ENCODE data around the gene TSPAN16.

Gene TSPAN16

GRCh38 chr19:11267316-11268085 lies 28.5 kb upstream of the TSPAN16 start:
- Histone ChIP-seq H3K4me3 (ENCODE audit: low read length) (no peak overlapping the region), H3K27ac (ENCODE audit: low read depth, low read length) (no peak overlapping the region), H3K9me2 (replicated peaks; ENCODE audit: control insufficient read depth, low read length) (no peaks in the 10 kb centered on the region), H3F3A (ENCODE audit: control insufficient read depth, insufficient read depth) (peaks cover 5% of the 10 kb centered on the region; the same call in 1 of the 2 replicates), H4K20me1 (ENCODE audit: control insufficient read depth, insufficient read depth, low read depth, low read length) (no peaks in the 10 kb centered on the region), H3K4me1 (ENCODE audit: control insufficient read depth, low read length) (peaks cover 46% of the 10 kb centered on the region), H3K36me3 (ENCODE audit: control insufficient read depth, low read length) (no peaks in the 10 kb centered on the region), H3K79me2 (ENCODE audit: control insufficient read depth, low read length) (no peaks in the 10 kb centered on the region), H3K4me2 (ENCODE audit: low read length) (no peak overlapping the region), H3K27me3 (ENCODE audit: control insufficient read depth, low read length) (no peaks in the 10 kb centered on the region), H3K9me3 (ENCODE audit: control insufficient read depth, insufficient read depth, low read length) (no peaks in the 10 kb centered on the region)
- TF ChIP-seq CTCF (IDR thresholded peaks at IDR 0.05; ENCODE audit: low read depth, low read length, poor library complexity, severe bottlenecking) (no peak), EZH2phosphoT487 (IDR thresholded peaks at IDR 0.05; ENCODE audit: borderline replicate concordance, low read length) (no peak)

- Histone ChIP-seq H3K4me2 (ENCODE audit: low read length) (peak overlapping the region; percentile 38), H3K27ac (ENCODE audit: low read depth, low read length) (no peak overlapping the region)
These were observed 27.1 kb upstream of the TSPAN16 start for GRCh38 chr19:11268783-11269267.

GRCh38 chr19:11269408-11269807 lies 26.6 kb upstream of the TSPAN16 start:
- Histone ChIP-seq H3K9me2 (replicated peaks; ENCODE audit: control insufficient read depth, low read length) (no peaks in the 10 kb centered on the region), H3K79me2 (ENCODE audit: control insufficient read depth, low read length) (no peaks in the 10 kb centered on the region), H3K36me3 (ENCODE audit: control insufficient read depth, low read length) (no peaks in the 10 kb centered on the region), H3K27ac (ENCODE audit: low read depth, low read length) (0 out of 2 replicates have a peak overlapping the region, but pooled peaks have one; percentile 20), H3K4me3 (ENCODE audit: low read length) (no peak overlapping the region), H3K4me1 (ENCODE audit: control insufficient read depth, low read length) (peaks cover 27% of the 10 kb centered on the region), H3K9me3 (ENCODE audit: control insufficient read depth, insufficient read depth, low read length) (no peaks in the 10 kb centered on the region), H3K4me2 (ENCODE audit: low read length) (peak overlapping the region; percentile 38), H4K20me1 (ENCODE audit: control insufficient read depth, insufficient read depth, low read depth, low read length) (no peaks in the 10 kb centered on the region), H3K27me3 (ENCODE audit: control insufficient read depth, low read length) (no peaks in the 10 kb centered on the region), H3F3A (ENCODE audit: control insufficient read depth, insufficient read depth) (peaks cover 5% of the 10 kb centered on the region; the same call in 1 of the 2 replicates)
- TF ChIP-seq EZH2phosphoT487 (IDR thresholded peaks at IDR 0.05; ENCODE audit: borderline replicate concordance, low read length): no peak
- TF ChIP-seq CTCF (IDR thresholded peaks at IDR 0.05; ENCODE audit: low read depth, low read length, poor library complexity, severe bottlenecking): no peak

More at GRCh38 chr19:11268783-11269267, 27.1 kb upstream of the TSPAN16 start:
- TF ChIP-seq EZH2phosphoT487 (IDR thresholded peaks at IDR 0.05; ENCODE audit: borderline replicate concordance, low read length) (no peak), CTCF (IDR thresholded peaks at IDR 0.05; ENCODE audit: low read depth, low read length, poor library complexity, severe bottlenecking) (no peak)
- H3K9me2 ChIP-seq (replicated peaks; ENCODE audit: control insufficient read depth, low read length): no peaks in the 10 kb centered on the region
- no peaks in the 10 kb centered on the region for H3K36me3 ChIP-seq (ENCODE audit: control insufficient read depth, low read length)
- H3K79me2 ChIP-seq (ENCODE audit: control insufficient read depth, low read length): no peaks in the 10 kb centered on the region
- H3F3A ChIP-seq (ENCODE audit: control insufficient read depth, insufficient read depth): peaks cover 5% of the 10 kb centered on the region; the same call in 1 of the 2 replicates
- H3K4me1 ChIP-seq (ENCODE audit: control insufficient read depth, low read length): peaks cover 33% of the 10 kb centered on the region
- no peaks in the 10 kb centered on the region for H4K20me1 ChIP-seq (ENCODE audit: control insufficient read depth, insufficient read depth, low read depth, low read length)
- H3K9me3 ChIP-seq (ENCODE audit: control insufficient read depth, insufficient read depth, low read length): no peaks in the 10 kb centered on the region
- no peak overlapping the region for H3K4me3 ChIP-seq (ENCODE audit: low read length)
- H3K27me3 ChIP-seq (ENCODE audit: control insufficient read depth, low read length): no peaks in the 10 kb centered on the region
